Measurements from ENCODE around the gene ZNF106.

The ZNF106 gene

GRCh38 chr15:42373274-42373673 lies 117.7 kb downstream of the ZNF106 start:
- in situ Hi-C loops (cut with MboI; ENCODE audit: low sequenced_read_pairs): no loop called here

GRCh38 chr15:42371096-42371495 lies 119.8 kb downstream of the ZNF106 start:
- in situ Hi-C loops (cut with MboI; ENCODE audit: low sequenced_read_pairs): no loop called here

- in situ Hi-C loops (cut with MboI; ENCODE audit: low sequenced_read_pairs): no loop called here
Observed at GRCh38 chr15:42368096-42368495, 122.8 kb downstream of the ZNF106 start.

GRCh38 chr15:42367041-42367440 lies 123.9 kb downstream of the ZNF106 start:
- in situ Hi-C loops (cut with MboI; ENCODE audit: low sequenced_read_pairs): no loop called here

- in situ Hi-C loops (cut with MboI; ENCODE audit: low sequenced_read_pairs): no loop called here
Observed at GRCh38 chr15:42365921-42366550, 124.9 kb downstream of the ZNF106 start.

- in situ Hi-C loops (cut with MboI; ENCODE audit: low sequenced_read_pairs): no loop called here
Observed at GRCh38 chr15:42364529-42364928, 126.4 kb downstream of the ZNF106 start.

- in situ Hi-C loops (cut with MboI; ENCODE audit: low sequenced_read_pairs): no loop called here
Observed at GRCh38 chr15:42363942-42364341, 127.0 kb downstream of the ZNF106 start.

GRCh38 chr15:42363487-42363886 lies 127.5 kb downstream of the ZNF106 start:
- in situ Hi-C loops (cut with MboI; ENCODE audit: low sequenced_read_pairs): no loop called here
